ENCODE results near the gene PPP1R3G. TPM values are rescaled to one million over a fixed set of nuclear protein-coding genes. Genes with fewer than 3 reads are reported as not detected.

PPP1R3G gene
- 0.11 and 0.16 TPM in 2 replicates for total RNA-seq

- DNase-seq (ENCODE audit: low spot score) = no peak
Observed at GRCh38 chr6:5084781-5085647, at the start of gene PPP1R3G. Gene PPP1R3G, plus strand, starts transcription at chr6:5085341. Its CDS starts 145 bp downstream, at chr6:5085486.

DNA sequence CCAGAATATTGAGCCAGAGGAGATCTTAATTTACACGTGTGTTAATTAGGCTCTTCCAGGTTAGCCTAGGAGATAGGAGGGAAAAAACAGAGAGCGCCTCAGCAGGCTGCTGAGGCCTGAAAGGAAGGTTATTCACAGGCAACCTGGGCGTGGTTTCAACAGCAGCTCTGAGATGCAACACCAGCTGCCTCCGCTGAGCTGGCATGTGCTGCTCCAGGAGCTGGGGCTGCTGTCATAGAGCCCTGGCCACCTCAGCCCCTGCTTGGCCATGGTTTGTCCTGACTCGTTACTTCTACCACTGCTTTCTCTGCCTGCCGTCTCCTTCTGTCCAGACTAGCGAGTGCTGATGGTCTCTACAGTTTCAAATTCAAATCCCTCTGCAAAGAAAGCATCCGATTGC is 48.9 kb upstream of the PPP1R3G start:
- H3K9me3 Mint-ChIP-seq = no peaks in the 10 kb centered on the region
- intact Hi-C loops (cut with micrococcal nuclease) = no loop called here
- DNase-seq (ENCODE audit: low spot score) = no peak

More at GRCh38 chr6:5084781-5085647, at the start of gene PPP1R3G:
- Mint-ChIP-seq H3K27ac (no peak within 1 kb of the TSS), H3K27me3 (ENCODE audit: low read depth) (peaks cover 65% of the 10 kb centered on the region), H3K9me3 (no peaks in the 10 kb centered on the region), H3K36me3 (ENCODE audit: low read depth) (no peaks in the 10 kb centered on the region), H3K4me1 (ENCODE audit: low read depth) (no peaks in the 10 kb centered on the region), H3K4me3 (ENCODE audit: low read depth) (peak within 1 kb of the TSS; percentile 76)
- intact Hi-C loops (cut with micrococcal nuclease) = loop anchor here (5.0 kb wide), 1 partner anchor 917 kb away; no protein-coding TSS in a partner anchor

DNA sequence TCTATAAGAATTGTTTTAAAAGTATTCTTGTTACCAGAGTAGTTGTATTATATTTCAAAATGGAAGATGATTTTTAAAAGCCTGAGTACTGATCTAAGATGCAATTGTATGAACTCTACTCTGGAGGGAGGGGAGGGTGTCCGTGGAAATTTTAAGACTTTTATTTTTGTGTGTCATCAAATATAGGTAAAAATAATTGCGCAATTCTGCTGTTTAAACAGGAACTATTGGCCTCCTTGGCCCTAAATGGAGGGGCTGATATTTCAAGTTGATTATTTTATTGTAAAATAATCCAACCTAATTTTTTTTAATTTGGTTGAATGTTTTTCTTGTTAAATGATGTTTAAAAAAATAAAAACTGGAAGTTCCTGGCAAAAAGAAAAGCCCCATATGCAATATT is 43.2 kb upstream of the PPP1R3G start:
- no peaks in the 10 kb centered on the region for H3K9me3 Mint-ChIP-seq
- no peaks in the 10 kb centered on the region for H3K4me1 Mint-ChIP-seq (ENCODE audit: low read depth)
- no peak overlapping the region for H3K27ac Mint-ChIP-seq
- H3K4me3 Mint-ChIP-seq (ENCODE audit: low read depth) = no peak overlapping the region
- intact Hi-C loops (cut with micrococcal nuclease) = no loop called here
- no peak for DNase-seq (ENCODE audit: low spot score)
- no peaks in the 10 kb centered on the region for H3K36me3 Mint-ChIP-seq (ENCODE audit: low read depth)
- peaks cover 1% of the 10 kb centered on the region for H3K27me3 Mint-ChIP-seq (ENCODE audit: low read depth)

More for the DNA sequence above, 48.9 kb upstream of the PPP1R3G start:
- Mint-ChIP-seq H3K27me3 (ENCODE audit: low read depth) (peaks cover 1% of the 10 kb centered on the region), H3K4me3 (ENCODE audit: low read depth) (no peak overlapping the region), H3K27ac (no peak overlapping the region), H3K36me3 (ENCODE audit: low read depth) (no peaks in the 10 kb centered on the region), H3K4me1 (ENCODE audit: low read depth) (no peaks in the 10 kb centered on the region)

DNA sequence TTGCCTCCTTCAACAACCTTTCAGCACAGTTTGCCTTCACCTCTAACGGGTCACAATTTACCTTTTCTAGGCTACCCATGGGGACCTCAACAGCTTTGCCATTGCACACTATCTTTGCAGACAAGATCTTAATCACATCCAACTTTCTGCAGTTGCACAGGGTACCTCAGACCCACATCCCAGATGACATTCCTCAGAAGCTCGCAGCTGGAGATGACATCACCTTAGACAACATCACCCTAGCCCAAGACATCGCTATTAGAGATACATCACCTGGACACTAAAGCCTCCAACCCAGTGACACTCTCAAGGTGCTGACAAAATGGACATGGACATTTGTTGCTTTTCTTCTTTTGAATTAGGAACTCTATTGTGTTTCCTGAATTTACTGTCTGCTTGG is 42.7 kb upstream of the PPP1R3G start:
- intact Hi-C loops (cut with micrococcal nuclease) = no loop called here
- no peak for DNase-seq (ENCODE audit: low spot score)
- Mint-ChIP-seq H3K36me3 (ENCODE audit: low read depth) (no peaks in the 10 kb centered on the region), H3K9me3 (no peaks in the 10 kb centered on the region), H3K27me3 (ENCODE audit: low read depth) (peaks cover 1% of the 10 kb centered on the region), H3K27ac (no peak overlapping the region), H3K4me3 (ENCODE audit: low read depth) (no peak overlapping the region), H3K4me1 (ENCODE audit: low read depth) (no peaks in the 10 kb centered on the region)

- Mint-ChIP-seq H3K27ac (no peak overlapping the region), H3K4me1 (ENCODE audit: low read depth) (no peaks in the 10 kb centered on the region), H3K36me3 (ENCODE audit: low read depth) (no peaks in the 10 kb centered on the region), H3K27me3 (ENCODE audit: low read depth) (peaks cover 1% of the 10 kb centered on the region), H3K9me3 (peaks cover 4% of the 10 kb centered on the region), H3K4me3 (ENCODE audit: low read depth) (no peak overlapping the region)
- intact Hi-C loops (cut with micrococcal nuclease) = no loop called here
- DNase-seq (ENCODE audit: low spot score) = no peak
Observed at GRCh38 chr6:5044866-5045265, 40.3 kb upstream of the PPP1R3G start.

GRCh38 chr6:5045416-5045815 is 39.7 kb upstream of the PPP1R3G start:
- H3K4me1 Mint-ChIP-seq (ENCODE audit: low read depth) = no peaks in the 10 kb centered on the region
- H3K27me3 Mint-ChIP-seq (ENCODE audit: low read depth) = no peaks in the 10 kb centered on the region
- intact Hi-C loops (cut with micrococcal nuclease) = no loop called here
- no peak overlapping the region for H3K4me3 Mint-ChIP-seq (ENCODE audit: low read depth)
- no peak overlapping the region for H3K27ac Mint-ChIP-seq
- no peak for DNase-seq (ENCODE audit: low spot score)
- peaks cover 4% of the 10 kb centered on the region for H3K9me3 Mint-ChIP-seq
- H3K36me3 Mint-ChIP-seq (ENCODE audit: low read depth) = no peaks in the 10 kb centered on the region

- H3K9me3 Mint-ChIP-seq = peaks cover 13% of the 10 kb centered on the region
- intact Hi-C loops (cut with micrococcal nuclease) = no loop called here
- H3K27me3 Mint-ChIP-seq (ENCODE audit: low read depth) = peaks cover 3% of the 10 kb centered on the region
- no peak overlapping the region for H3K27ac Mint-ChIP-seq
- H3K4me3 Mint-ChIP-seq (ENCODE audit: low read depth) = no peak overlapping the region
- DNase-seq (ENCODE audit: low spot score) = no peak
- H3K36me3 Mint-ChIP-seq (ENCODE audit: low read depth) = no peaks in the 10 kb centered on the region
- H3K4me1 Mint-ChIP-seq (ENCODE audit: low read depth) = no peaks in the 10 kb centered on the region
Observed at GRCh38 chr6:5046430-5046829, 38.7 kb upstream of the PPP1R3G start.

DNA sequence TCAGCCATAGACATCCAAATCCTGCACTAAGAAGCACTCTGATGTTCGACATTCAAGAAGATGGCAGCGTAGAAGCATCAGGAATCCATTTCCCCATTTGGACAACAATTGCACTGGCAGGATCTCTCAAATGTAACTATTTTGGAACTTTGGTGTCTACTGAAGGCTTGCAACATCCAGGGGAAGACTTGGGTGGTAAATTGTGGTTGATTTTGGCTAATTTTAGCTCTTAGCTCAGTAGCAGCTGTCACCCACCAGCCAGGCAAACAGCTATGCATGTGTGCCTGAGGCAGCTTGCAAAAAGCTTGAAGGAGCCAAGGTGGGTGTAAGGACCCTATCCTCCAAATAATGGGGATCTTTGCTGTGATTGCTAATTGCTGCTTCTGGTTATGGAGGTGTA is 35.1 kb upstream of the PPP1R3G start:
- intact Hi-C loops (cut with micrococcal nuclease) = no loop called here
- Mint-ChIP-seq H3K36me3 (ENCODE audit: low read depth) (no peaks in the 10 kb centered on the region), H3K27ac (no peak overlapping the region), H3K4me3 (ENCODE audit: low read depth) (no peak overlapping the region), H3K9me3 (peaks cover 17% of the 10 kb centered on the region), H3K4me1 (ENCODE audit: low read depth) (peaks cover 4% of the 10 kb centered on the region), H3K27me3 (ENCODE audit: low read depth) (peaks cover 3% of the 10 kb centered on the region)
- DNase-seq (ENCODE audit: low spot score) = no peak

DNA sequence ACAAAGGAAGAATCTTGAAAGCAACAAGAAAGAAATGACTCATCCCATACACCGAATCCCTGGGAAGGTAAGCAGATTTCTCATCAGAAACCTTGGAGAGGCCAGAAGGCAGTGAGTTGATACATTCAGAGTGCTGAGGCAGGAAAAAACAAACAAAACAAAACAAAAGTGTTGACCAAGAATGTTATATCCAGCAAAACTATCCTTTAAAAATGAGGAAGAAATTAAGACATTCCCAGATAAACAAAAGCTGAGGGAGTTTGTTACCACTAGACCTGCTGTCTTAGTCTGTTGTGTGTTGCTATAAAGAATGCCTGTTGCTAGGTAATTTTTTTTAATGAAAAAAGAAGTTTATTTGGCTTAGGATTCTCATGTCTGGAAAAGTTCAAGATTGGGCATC is 33.7 kb upstream of the PPP1R3G start:
- intact Hi-C loops (cut with micrococcal nuclease) = no loop called here
- no peak overlapping the region for H3K4me3 Mint-ChIP-seq (ENCODE audit: low read depth)
- H3K36me3 Mint-ChIP-seq (ENCODE audit: low read depth) = no peaks in the 10 kb centered on the region
- H3K27me3 Mint-ChIP-seq (ENCODE audit: low read depth) = peaks cover 3% of the 10 kb centered on the region
- no peak overlapping the region for H3K27ac Mint-ChIP-seq
- peaks cover 4% of the 10 kb centered on the region for H3K4me1 Mint-ChIP-seq (ENCODE audit: low read depth)
- H3K9me3 Mint-ChIP-seq = peaks cover 17% of the 10 kb centered on the region
- no peak for DNase-seq (ENCODE audit: low spot score)

GRCh38 chr6:5053038-5053437 is 32.1 kb upstream of the PPP1R3G start:
- Mint-ChIP-seq H3K36me3 (ENCODE audit: low read depth) (no peaks in the 10 kb centered on the region), H3K4me1 (ENCODE audit: low read depth) (peaks cover 4% of the 10 kb centered on the region), H3K27me3 (ENCODE audit: low read depth) (peaks cover 3% of the 10 kb centered on the region), H3K27ac (no peak overlapping the region), H3K9me3 (peaks cover 17% of the 10 kb centered on the region), H3K4me3 (ENCODE audit: low read depth) (no peak overlapping the region)
- no peak for DNase-seq (ENCODE audit: low spot score)
- intact Hi-C loops (cut with micrococcal nuclease) = no loop called here

GRCh38 chr6:5053864-5054244 is 31.3 kb upstream of the PPP1R3G start:
- H3K4me3 Mint-ChIP-seq (ENCODE audit: low read depth) = no peak overlapping the region
- intact Hi-C loops (cut with micrococcal nuclease) = no loop called here
- no peak overlapping the region for H3K27ac Mint-ChIP-seq
- peaks cover 3% of the 10 kb centered on the region for H3K27me3 Mint-ChIP-seq (ENCODE audit: low read depth)
- H3K4me1 Mint-ChIP-seq (ENCODE audit: low read depth) = peaks cover 4% of the 10 kb centered on the region
- no peaks in the 10 kb centered on the region for H3K36me3 Mint-ChIP-seq (ENCODE audit: low read depth)
- no peak for DNase-seq (ENCODE audit: low spot score)
- peaks cover 13% of the 10 kb centered on the region for H3K9me3 Mint-ChIP-seq

- DNase-seq (ENCODE audit: low spot score) = no peak
- H3K4me1 Mint-ChIP-seq (ENCODE audit: low read depth) = peaks cover 4% of the 10 kb centered on the region
- H3K27me3 Mint-ChIP-seq (ENCODE audit: low read depth) = peaks cover 3% of the 10 kb centered on the region
- H3K27ac Mint-ChIP-seq = no peak overlapping the region
- intact Hi-C loops (cut with micrococcal nuclease) = no loop called here
- H3K9me3 Mint-ChIP-seq = peaks cover 13% of the 10 kb centered on the region
- H3K4me3 Mint-ChIP-seq (ENCODE audit: low read depth) = no peak overlapping the region
- H3K36me3 Mint-ChIP-seq (ENCODE audit: low read depth) = no peaks in the 10 kb centered on the region
Observed at GRCh38 chr6:5054245-5054873, 30.8 kb upstream of the PPP1R3G start.

GRCh38 chr6:5055118-5055517 is 30.0 kb upstream of the PPP1R3G start:
- H3K27me3 Mint-ChIP-seq (ENCODE audit: low read depth) = peaks cover 3% of the 10 kb centered on the region
- peaks cover 4% of the 10 kb centered on the region for H3K4me1 Mint-ChIP-seq (ENCODE audit: low read depth)

More at GRCh38 chr6:5055118-5055517, 30.0 kb upstream of the PPP1R3G start:
- DNase-seq (ENCODE audit: low spot score) = no peak
- H3K9me3 Mint-ChIP-seq = peaks cover 13% of the 10 kb centered on the region
- no peak overlapping the region for H3K27ac Mint-ChIP-seq
- no peaks in the 10 kb centered on the region for H3K36me3 Mint-ChIP-seq (ENCODE audit: low read depth)
- intact Hi-C loops (cut with micrococcal nuclease) = no loop called here
- no peak overlapping the region for H3K4me3 Mint-ChIP-seq (ENCODE audit: low read depth)

All from activated T-helper 2 cell treated with anti-CD3 and anti-CD28 coated beads, Interferon-gamma antibody, Interleukin-2, Interleukin-4, amounts not matched to agents 10 μg/mL and 5 μg/mL and 100 μg/mL, durations not matched to agents 14 hours and 24 hours and 36 hours (primary cell).